Esophagus squamous epithelium (tissue), 5 donors: Measurements from ENCODE around the gene SFRP4. TPM values are rescaled to one million over a fixed set of nuclear protein-coding genes. Genes with fewer than 3 reads are reported as not detected.
"Not testable (repeated sequence)": the region's sequence is repeated elsewhere in the genome, so short reads cannot be mapped to it uniquely, and the experiment has no call there.

ENCODE experiments used
- DNase-seq: peaks from one replicate; lab custom pipeline; 2025; lab: John Stamatoyannopoulos, UW
- H3K27ac ChIP-seq, 4 donors: fragments of 200-600 bp; sonication (generic); one replicate each; pipeline ENCODE4 v1.5.1; 2016 to 2019; ENCODE audit warnings: mild to moderate bottlenecking in 1 of 4
- H3K27me3 ChIP-seq, 4 donors: fragments of 200-600 bp; sonication (generic); 1 replicate in 3 of 4; 2 replicates in 1 of 4; pipeline versions ENCODE4 v1.5.1 to v1.6.0; 2017 to 2021; ENCODE audit warnings: antibody characterized with exemption in 1 of 4
- H3K36me3 ChIP-seq, 3 donors: fragments of 200-600 bp; sonication (generic); one replicate each; pipeline ENCODE4 v1.5.1; 2016 to 2019
- H3K4me1 ChIP-seq, 3 donors: fragments of 200-600 bp; sonication (generic); one replicate each; pipeline ENCODE4 v1.5.1; 2017 to 2019
- H3K4me3 ChIP-seq, 4 donors: fragments of 200-600 bp; sonication (generic); 1 replicate in 3 of 4; 2 replicates in 1 of 4; pipeline ENCODE4 v1.5.1; 2016 to 2019; ENCODE audit warnings: mild to moderate bottlenecking in 2 of 4, moderate library complexity in 1 of 4
- H3K9me3 ChIP-seq, 3 donors: fragments of 200-600 bp; sonication (generic); one replicate each; pipeline ENCODE4 v1.5.1; 2016 to 2019
- POLR2A ChIP-seq, 4 donors: fragments of 450-650 bp; IDR thresholded peaks; one replicate each; pipeline ENCODE4 v1.6.1; 2017; ENCODE audit warnings: antibody characterized with exemption in 4 of 4, mild to moderate bottlenecking in 4 of 4, moderate library complexity in 3 of 4
- WGBS, 2 donors: methylation state at CpG; one replicate each; pipeline ENCODE4 v1.1.5; 2018; 5-methylcytosine and 5-hydroxymethylcytosine counted together
- intact Hi-C: fragments of 100-400 bp; cut with DNase I; formaldehyde crosslinking; loops from one replicate; pipeline ENCODE4 v1.15.0; 2022
- total RNA-seq, 4 donors: library from RNA; depleted of rRNA; stranded (reverse); fragments of >200 nt; gene quantifications; one replicate each; pipeline ENCODE4 v1.1.0, GENCODE V29; 2016
- TF ChIP-seq, protein P1 (sequence below), 6 experiments: fragments of 450-650 bp in 4 of 6; fragments of 200-600 bp in 2 of 6; sonication (generic) in 2 of 6; IDR thresholded peaks; one replicate each; pipeline ENCODE4 v1.5.1; 2016 to 2019; ENCODE audit warnings: antibody characterized with exemption in 6 of 6, mild to moderate bottlenecking in 4 of 6, moderate library complexity in 4 of 6
- donor health status: DM: yes; HTN: yes; CAD: no.

Gene SFRP4
- total RNA-seq, 4 donors from 2014 or later: 0.21 to 0.57 TPM; not detected in 2

DNA sequence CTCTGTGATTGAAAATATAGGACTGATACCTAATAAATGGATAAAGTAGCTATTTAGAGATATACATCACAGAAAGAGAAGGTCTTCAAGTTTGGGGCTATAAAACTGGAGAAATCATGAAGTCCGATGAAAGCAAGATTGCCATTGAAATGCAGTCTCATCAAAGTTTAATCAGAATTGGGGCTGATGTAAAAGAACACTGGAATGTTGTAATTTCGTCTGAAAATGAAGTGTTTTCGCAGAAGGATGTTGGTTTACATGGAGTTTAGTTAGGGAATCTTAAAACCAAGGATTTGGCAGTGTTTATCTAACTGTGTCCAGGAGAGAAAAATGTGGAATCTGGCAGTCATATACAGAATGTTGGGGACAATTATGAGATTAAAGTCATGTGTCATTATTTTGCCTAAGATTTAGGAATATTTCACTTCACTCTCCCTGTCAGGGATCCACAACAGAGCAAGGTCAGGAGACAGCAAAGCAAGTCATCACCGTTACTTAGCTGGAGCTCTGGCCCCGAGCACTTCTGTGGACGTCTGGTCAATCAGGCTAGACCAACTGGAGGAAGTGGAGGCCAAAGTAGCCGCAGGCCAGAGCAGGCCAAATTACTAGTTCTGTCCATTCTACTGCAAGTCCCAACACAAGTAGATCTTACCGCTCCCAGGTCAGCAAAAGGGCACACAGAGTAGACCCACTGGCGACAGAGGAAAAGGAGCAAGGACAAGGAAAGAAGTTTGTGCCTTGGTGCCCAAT is 40.8 kb upstream of the SFRP4 start:
- no peaks in the 10 kb centered on the region for H3K36me3 ChIP-seq
- 71 to 80% methylated on average over 7 to 9 of the region's 9 CpGs for WGBS, 2 donors
- H3K4me3 ChIP-seq: no peak overlapping the region

DNA sequence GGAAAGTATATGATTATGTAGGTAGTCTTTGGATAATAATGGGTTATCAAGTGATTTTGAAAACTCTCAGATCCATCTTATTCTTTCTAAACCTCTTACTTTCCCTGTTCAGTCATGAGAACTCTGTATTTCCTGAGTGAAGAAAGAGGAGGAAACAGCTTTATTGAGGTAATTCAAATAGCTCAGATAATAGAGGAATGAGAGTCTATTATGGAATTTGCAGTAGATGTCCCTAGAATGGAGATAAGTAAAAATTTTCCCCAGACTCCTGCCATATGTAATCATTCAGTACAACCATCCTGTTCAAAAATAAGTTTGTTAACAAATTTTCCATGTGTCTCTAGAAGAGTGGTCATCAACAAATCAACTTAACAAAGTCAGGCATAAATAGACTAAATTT is 40.2 kb upstream of the SFRP4 start:
- Histone ChIP-seq H3K4me3 (no peak overlapping the region), H3K27ac (no peak overlapping the region), H3K4me1 (no peaks in the 10 kb centered on the region), H3K27me3 (no peaks in the 10 kb centered on the region), H3K36me3 (no peaks in the 10 kb centered on the region), H3K9me3 (no peaks in the 10 kb centered on the region)
- intact Hi-C loops: no loop called here
- TF ChIP-seq, protein P1, sequence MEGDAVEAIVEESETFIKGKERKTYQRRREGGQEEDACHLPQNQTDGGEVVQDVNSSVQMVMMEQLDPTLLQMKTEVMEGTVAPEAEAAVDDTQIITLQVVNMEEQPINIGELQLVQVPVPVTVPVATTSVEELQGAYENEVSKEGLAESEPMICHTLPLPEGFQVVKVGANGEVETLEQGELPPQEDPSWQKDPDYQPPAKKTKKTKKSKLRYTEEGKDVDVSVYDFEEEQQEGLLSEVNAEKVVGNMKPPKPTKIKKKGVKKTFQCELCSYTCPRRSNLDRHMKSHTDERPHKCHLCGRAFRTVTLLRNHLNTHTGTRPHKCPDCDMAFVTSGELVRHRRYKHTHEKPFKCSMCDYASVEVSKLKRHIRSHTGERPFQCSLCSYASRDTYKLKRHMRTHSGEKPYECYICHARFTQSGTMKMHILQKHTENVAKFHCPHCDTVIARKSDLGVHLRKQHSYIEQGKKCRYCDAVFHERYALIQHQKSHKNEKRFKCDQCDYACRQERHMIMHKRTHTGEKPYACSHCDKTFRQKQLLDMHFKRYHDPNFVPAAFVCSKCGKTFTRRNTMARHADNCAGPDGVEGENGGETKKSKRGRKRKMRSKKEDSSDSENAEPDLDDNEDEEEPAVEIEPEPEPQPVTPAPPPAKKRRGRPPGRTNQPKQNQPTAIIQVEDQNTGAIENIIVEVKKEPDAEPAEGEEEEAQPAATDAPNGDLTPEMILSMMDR (IDR thresholded peaks at IDR 0.05): no peak
- TF ChIP-seq POLR2A (IDR thresholded peaks at IDR 0.05): no peak
- no peak for DNase-seq

More for the DNA sequence above, 40.8 kb upstream of the SFRP4 start:
- DNase-seq: no peak
- Histone ChIP-seq H3K4me1 (no peaks in the 10 kb centered on the region), H3K27me3 (no peaks in the 10 kb centered on the region), H3K9me3 (no peaks in the 10 kb centered on the region), H3K27ac (no peak overlapping the region)
- TF ChIP-seq, protein P1 (IDR thresholded peaks at IDR 0.05): no peak
- TF ChIP-seq POLR2A (IDR thresholded peaks at IDR 0.05): no peak
- intact Hi-C loops: no loop called here

DNA sequence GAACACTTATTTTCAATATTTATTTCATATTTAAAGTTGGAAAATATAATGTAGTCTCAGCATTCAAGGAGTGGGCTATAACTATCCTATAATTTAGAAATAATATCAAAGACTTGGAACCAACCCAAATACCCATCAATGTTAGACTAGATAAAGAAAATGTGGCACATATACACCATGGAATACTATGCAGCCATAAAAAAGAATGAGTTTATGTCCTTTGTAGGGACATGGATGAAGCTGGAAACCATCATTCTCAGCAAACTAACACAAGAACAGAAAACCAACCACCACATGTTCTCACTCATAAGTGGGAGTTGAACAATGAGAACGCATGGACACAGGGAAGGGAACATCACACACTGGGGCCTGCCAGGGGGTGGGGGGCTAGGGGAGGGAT is 37.6 kb upstream of the SFRP4 start:
- intact Hi-C loops: not testable (repeated sequence)

GRCh38 chr7:37952240-37952639 is 35.6 kb upstream of the SFRP4 start:
- 28 to 47% methylated on average over 2 of the region's 2 CpGs for WGBS, 2 donors
- intact Hi-C loops: no loop called here
- Histone ChIP-seq H3K4me1 (no peaks in the 10 kb centered on the region), H3K27ac (no peak overlapping the region), H3K4me3 (no peak overlapping the region), H3K9me3 (no peaks in the 10 kb centered on the region), H3K36me3 (no peaks in the 10 kb centered on the region), H3K27me3 (no peaks in the 10 kb centered on the region)
- TF ChIP-seq, protein P1 (IDR thresholded peaks at IDR 0.05): no peak
- no peak for TF ChIP-seq POLR2A (IDR thresholded peaks at IDR 0.05)
- DNase-seq: no peak

More for the DNA sequence above, 37.6 kb upstream of the SFRP4 start:
- H3K27ac ChIP-seq, H3K9me3 ChIP-seq, DNase-seq, H3K4me1 ChIP-seq, H3K36me3 ChIP-seq, H3K27me3 ChIP-seq, H3K4me3 ChIP-seq: not testable (repeated sequence)
- 100% methylated on average over 1 of the region's 1 CpG for WGBS, 2 donors

DNA sequence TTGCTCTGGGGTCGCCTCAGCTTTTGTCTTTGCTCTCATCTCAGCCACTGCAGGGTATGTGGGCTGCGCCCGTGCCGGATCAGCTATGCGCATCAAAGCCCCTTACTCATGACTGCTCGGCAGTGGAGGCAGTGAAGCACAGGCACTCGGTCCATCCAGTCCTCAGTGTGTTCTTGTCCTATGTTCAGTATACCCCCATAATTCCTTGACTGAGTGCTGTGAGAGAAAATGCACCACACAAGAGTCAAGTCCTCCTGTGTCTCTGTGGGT is 31.3 kb upstream of the SFRP4 start:
- WGBS, 2 donors: 80 to 90% methylated on average over 1 to 6 of the region's 7 CpGs
- H3K27ac ChIP-seq: no peak overlapping the region
- no peaks in the 10 kb centered on the region for H3K36me3 ChIP-seq
- peaks cover 0 to 14% (median 0%) of the 10 kb centered on the region in 3 donors for H3K4me1 ChIP-seq
- H3K4me3 ChIP-seq: no peak overlapping the region
- no peaks in the 10 kb centered on the region for H3K9me3 ChIP-seq
- intact Hi-C loops: no loop called here
- TF ChIP-seq POLR2A (IDR thresholded peaks at IDR 0.05): no peak
- TF ChIP-seq, protein P1 (IDR thresholded peaks at IDR 0.05): no peak
- no peaks in the 10 kb centered on the region for H3K27me3 ChIP-seq
- no peak for DNase-seq
